ENCODE data around the gene SLC44A1.

- TF ChIP-seq, protein P1, sequence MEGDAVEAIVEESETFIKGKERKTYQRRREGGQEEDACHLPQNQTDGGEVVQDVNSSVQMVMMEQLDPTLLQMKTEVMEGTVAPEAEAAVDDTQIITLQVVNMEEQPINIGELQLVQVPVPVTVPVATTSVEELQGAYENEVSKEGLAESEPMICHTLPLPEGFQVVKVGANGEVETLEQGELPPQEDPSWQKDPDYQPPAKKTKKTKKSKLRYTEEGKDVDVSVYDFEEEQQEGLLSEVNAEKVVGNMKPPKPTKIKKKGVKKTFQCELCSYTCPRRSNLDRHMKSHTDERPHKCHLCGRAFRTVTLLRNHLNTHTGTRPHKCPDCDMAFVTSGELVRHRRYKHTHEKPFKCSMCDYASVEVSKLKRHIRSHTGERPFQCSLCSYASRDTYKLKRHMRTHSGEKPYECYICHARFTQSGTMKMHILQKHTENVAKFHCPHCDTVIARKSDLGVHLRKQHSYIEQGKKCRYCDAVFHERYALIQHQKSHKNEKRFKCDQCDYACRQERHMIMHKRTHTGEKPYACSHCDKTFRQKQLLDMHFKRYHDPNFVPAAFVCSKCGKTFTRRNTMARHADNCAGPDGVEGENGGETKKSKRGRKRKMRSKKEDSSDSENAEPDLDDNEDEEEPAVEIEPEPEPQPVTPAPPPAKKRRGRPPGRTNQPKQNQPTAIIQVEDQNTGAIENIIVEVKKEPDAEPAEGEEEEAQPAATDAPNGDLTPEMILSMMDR (IDR thresholded peaks at IDR 0.05): no peak
- TF ChIP-seq ZFX (IDR thresholded peaks at IDR 0.05; ENCODE audit: borderline replicate concordance): no peak
Observed at GRCh38 chr9:105421154-105421553, 176.7 kb downstream of the SLC44A1 start.
